ENCODE data around the gene LSAMP. TPM values are rescaled to one million over a fixed set of nuclear protein-coding genes. Genes with fewer than 3 reads are reported as not detected.

LSAMP gene
- total and polyA plus RNA-seq, 2 of the 8 experiments (the other 6 are each of a cell fraction or from before 2014, with no cell fraction given), result 1.8 to 5.7 TPM

DNA sequence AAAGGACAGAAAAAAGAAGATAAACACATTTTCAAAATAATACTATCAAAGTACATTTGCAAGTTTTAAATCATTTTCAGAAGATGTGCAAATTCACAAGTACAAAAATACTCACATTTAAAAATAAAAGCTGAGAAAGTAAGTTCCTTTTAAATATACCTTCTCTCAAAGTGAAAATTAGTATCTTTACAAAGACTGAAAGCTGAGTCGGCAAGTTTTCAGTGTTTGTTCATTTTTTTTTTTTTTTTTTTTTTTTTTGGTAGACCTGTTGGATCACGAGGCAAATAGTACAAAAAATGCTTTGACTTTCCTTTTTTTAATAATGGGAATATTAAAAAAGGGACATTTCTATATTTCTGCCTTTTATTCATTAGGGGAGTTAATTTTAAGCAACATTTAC is 317.8 kb downstream of the LSAMP start:
- Histone ChIP-seq H2BK20ac (ENCODE audit: low read length) (no peak overlapping the region), H3K79me1 (ENCODE audit: low read depth, low read length) (no peaks in the 10 kb centered on the region; the same call in 1 of the 2 replicates), H3K4me1 (replicated peaks in 1 of 4; ENCODE audit: control insufficient read depth in 3 of 4, insufficient read depth in 4 of 4, low read length in 3 of 4) (peaks cover 0 to 5% (median 0%) of the 10 kb centered on the region in 4 experiments; a peak in 1 of 7 replicates), H3K27me3 (replicated peaks in 1 of 4; ENCODE audit: control insufficient read depth in 3 of 4, extremely low read depth in 1 of 4, insufficient read depth in 3 of 4, low read length in 3 of 4) (peaks cover 0 to 1% (median 0%) of the 10 kb centered on the region in 4 experiments; a peak in 1 of 7 replicates), H3K9me3 (ENCODE audit: insufficient read depth in 2 of 2, low read depth in 1 of 2, low read length in 1 of 2) (no peaks in the 10 kb centered on the region), H3K79me2 (ENCODE audit: control insufficient read depth in 1 of 2, insufficient read depth in 2 of 2, low read length in 2 of 2) (no peaks in the 10 kb centered on the region), H2BK15ac (ENCODE audit: low read length) (no peak overlapping the region), H3K23me2 (ENCODE audit: low read depth, low read length) (no peaks in the 10 kb centered on the region), H3K4ac (replicated peaks; ENCODE audit: insufficient read length, low read depth, low read length) (no peak overlapping the region), H4K20me1 (replicated peaks in 1 of 2; ENCODE audit: control insufficient read depth in 1 of 2, insufficient read depth in 2 of 2, low read length in 2 of 2) (no peaks in the 10 kb centered on the region), H3K27ac (ENCODE audit: low read depth, low read length) (no peak overlapping the region), H4K5ac (ENCODE audit: insufficient read length, low read depth, low read length) (no peak overlapping the region), H3K14ac (ENCODE audit: insufficient read length) (no peak overlapping the region), H2BK12ac (ENCODE audit: low read depth, low read length) (no peak overlapping the region), H3K4me3 (ENCODE audit: extremely low read depth in 1 of 4, insufficient read depth in 2 of 4, low read depth in 3 of 4, low read length in 4 of 4) (no peak overlapping the region), H2BK120ac (replicated peaks; ENCODE audit: low read depth, low read length) (no peak overlapping the region), H2AFZ (ENCODE audit: low read length) (no peak overlapping the region), H3K56ac (replicated peaks; ENCODE audit: insufficient read length, low read depth, low read length) (no peak overlapping the region), H3K36me3 (ENCODE audit: control insufficient read depth in 2 of 4, insufficient read depth in 4 of 4, low read length in 3 of 4) (no peaks in the 10 kb centered on the region), H2AK5ac (ENCODE audit: low read depth, low read length) (no peak overlapping the region), H2BK5ac (ENCODE audit: low read depth, low read length) (no peak overlapping the region), H4K91ac (replicated peaks; ENCODE audit: insufficient read length, low read length) (no peak overlapping the region), H4K8ac (ENCODE audit: extremely low read depth, insufficient read depth, low read length) (no peak overlapping the region), H3K4me2 (ENCODE audit: insufficient read depth in 1 of 2, low read depth in 2 of 2, low read length in 2 of 2) (no peak overlapping the region), H3K23ac (ENCODE audit: insufficient read length) (no peak overlapping the region), H3K9ac (replicated peaks in 1 of 4; ENCODE audit: extremely low read depth in 1 of 4, low read depth in 3 of 4, low read length in 3 of 4) (no peak overlapping the region), H3K18ac (ENCODE audit: extremely low read depth, low read length) (no peak overlapping the region)
- ChIA-PET POLR2A (ENCODE audit: partially characterized antibody) (no interaction called here), CTCF (ENCODE audit: partially characterized antibody) (no interaction called here)
- no peak for FAIRE-seq
- 100% methylated on average over 1 of the region's 2 CpGs; no CpG with 5 or more reads in 1 of the 2 experiments for WGBS, 2 experiments (ENCODE audit: extremely low coverage in 1 of 2, insufficient coverage in 1 of 2, insufficient read length in 1 of 2, insufficient replicate concordance in 2 of 2, low coverage in 1 of 2, low lambda C conversion rate in 2 of 2, missing lambda C conversion rate in 1 of 2)
- DNase-seq (ENCODE audit: low read depth in 1 of 2, low spot score in 2 of 2), result no peak
- TF ChIP-seq MAFK (IDR thresholded peaks at IDR 0.05; ENCODE audit: low read depth, low read length) (peak; percentile 85), ASH2L (IDR thresholded peaks at IDR 0.05; ENCODE audit: low read length) (no peak)

All from H1 (cell line).